Measurements from ENCODE around the gene SMARCA1.

GRCh38 chrX:129497146-129497843, 26.0 kb downstream of the SMARCA1 start:
- TF ChIP-seq CTCF (IDR thresholded peaks at IDR 0.05) (no peak), POLR2A (IDR thresholded peaks at IDR 0.05) (no peak), POLR2AphosphoS5 (IDR thresholded peaks at IDR 0.05; ENCODE audit: insufficient read depth in 1 of 2, low read depth in 1 of 2) (no peak)

All from vagina (tissue), 2 donors.